GM19099 (cell line): ENCODE results near the gene VPS25.
A peak's percentile ranks its signal among the peaks of the same experiment; 100 is the strongest.

Source experiments
- POLR2A ChIP-seq: IDR thresholded peaks from 3 replicates; pipeline ENCODE4 v1.6.1; 2011; ENCODE audit warnings: low read depth; ENCODE audit not compliant: insufficient read length; ENCODE audit errors: extremely low read depth

VPS25 gene

DNA sequence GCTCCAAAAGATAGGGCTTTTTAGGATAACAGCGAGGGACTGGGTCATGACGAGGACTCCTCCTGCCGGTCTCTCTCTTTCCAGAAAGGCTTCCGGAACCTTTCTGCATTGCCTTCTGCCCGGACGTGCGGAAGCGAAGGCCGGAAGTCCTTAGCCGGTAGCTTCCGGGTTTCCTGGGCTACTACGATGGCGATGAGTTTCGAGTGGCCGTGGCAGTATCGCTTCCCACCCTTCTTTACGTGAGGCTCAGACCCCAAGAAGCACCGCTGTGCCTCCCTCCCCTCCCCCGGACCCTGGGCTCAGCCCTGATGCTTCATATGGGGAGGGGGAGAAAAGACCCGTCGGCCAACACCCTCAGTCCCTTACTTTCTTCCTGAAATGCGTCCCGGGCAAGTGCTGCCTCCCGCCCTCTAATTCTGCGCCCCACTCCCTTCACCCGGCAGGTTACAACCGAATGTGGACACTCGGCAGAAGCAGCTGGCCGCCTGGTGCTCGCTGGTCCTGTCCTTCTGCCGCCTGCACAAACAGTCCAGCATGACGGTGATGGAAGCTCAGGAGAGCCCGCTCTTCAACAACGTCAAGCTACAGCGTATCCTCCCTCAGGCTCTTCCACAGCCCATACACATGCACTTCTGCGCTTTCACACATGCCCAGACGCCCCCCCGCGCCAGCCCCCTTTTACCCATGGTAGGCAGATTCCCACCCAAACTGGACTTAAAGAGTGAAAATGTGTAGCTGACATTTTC is at the start of gene VPS25:
TSS of gene VPS25 (plus strand) at position 160 of the 746 bp plus-strand sequence. CDS start at position 187, 27 bp downstream.
- peak; percentile 97 for TF ChIP-seq POLR2A

DNA sequence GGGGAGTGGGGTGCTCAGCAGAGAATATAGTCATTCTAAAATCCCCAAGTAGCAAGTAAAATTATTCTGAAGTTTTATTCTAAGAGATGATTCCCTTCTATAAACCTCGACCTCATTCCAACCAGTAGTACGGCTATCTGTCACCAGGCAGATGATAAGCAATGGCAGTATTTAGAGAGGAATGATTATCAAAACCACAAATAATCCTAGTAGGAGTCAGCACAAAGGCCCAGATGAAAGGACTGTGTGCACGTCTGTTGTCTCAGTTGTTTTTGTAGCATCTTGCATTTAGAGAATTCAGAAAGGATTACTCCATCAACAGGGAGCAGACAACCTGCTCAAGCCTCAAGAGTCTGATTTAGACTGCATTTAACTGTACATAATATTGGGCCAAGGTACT is 49.6 kb upstream of the VPS25 start:
- no peak for TF ChIP-seq POLR2A

DNA sequence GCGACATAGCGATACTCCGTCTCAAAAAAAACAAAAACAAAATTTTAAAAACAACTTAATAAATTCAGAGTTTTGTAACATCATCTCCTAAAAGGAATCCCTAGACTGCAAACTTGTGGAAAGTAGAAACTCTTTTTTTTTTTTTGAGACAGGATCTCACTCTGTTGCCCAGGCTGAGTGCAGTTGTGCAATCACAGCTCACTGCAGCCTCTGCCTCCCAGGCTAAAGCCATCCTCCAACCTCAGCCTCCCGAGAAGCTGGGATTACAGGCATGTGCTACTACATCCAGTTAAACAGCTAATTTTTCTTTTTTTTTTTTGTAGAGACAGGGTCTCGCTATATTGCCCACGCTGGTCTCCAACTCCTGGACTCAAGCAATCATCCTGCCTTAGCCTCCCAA is 48.1 kb upstream of the VPS25 start:
- no peak for TF ChIP-seq POLR2A

DNA sequence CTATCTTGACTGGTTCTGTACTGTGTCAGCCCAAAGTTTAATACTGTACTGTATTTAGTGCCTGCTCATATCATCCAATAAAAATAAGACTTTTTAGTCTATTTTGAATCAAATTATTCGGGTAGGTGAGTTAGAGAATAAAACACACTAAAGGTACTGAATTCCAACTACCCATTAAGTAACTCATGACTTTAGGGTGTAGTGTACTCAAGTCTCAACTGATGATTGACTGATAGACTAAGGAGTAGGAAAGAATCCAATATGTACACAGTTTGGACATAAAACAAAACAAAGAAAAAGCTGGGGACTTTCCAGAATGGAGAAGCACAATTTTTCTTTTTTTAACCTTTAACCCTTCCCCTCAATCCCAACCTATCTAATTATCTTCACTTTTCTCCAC is 32.5 kb upstream of the VPS25 start:
- no peak for TF ChIP-seq POLR2A

DNA sequence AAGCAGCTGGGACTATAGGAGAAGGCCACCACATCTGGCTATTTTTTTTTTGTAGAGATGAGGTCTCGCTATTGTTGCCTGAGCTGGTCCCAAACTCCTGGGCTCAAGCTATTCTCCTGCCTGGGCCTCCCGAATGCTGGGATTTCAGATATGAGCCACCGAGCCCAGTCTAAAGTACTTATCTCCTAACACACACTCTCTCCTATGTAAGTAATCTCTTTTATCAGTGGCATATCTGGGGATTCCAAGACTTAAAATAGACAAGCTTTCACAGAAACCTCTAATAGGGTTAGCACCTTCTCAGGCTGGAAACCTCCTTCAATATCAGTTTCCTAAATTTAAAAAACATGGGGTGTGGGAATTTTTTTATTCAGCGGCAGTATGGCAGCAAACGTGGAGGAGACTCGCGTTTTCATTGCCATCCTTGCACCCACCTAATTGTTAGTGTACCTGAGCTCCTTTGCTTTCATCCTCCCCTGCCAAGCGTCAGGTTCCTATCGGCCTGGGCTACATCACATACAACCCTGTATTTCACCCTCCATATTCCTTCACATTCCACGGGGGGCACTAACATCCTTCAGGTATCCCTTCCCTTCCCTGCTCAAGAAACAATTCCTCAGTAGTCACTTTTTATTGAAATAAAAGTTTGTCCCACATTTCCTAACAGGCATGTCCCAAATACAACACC is 29.5 kb upstream of the VPS25 start:
- no peak for TF ChIP-seq POLR2A

DNA sequence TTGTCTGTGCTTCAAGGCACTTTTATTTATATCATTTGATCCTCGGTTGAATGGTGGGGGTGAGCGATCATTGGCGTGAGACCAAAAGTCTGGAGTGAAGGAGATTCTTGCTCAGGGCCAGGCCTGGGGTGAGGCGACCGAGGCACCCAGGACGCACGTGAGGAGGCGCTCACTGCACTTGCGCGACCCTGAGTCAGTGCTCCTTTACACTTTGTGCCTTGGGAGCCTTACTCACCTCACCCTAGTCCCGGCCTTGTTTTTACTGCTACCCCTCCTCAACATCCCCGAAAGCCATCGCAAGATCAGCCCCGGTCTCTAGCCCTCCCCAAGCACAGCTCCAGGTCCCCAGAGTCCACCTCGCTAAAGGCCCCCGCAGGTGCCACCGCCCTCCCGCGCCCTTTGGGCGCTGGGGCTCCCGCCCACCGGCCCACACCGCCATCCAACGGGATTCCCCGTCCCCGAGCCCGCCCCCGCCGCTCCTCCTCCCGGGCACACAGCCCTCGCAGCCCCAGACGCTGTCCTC is 28.9 kb upstream of the VPS25 start:
- no peak for TF ChIP-seq POLR2A

DNA sequence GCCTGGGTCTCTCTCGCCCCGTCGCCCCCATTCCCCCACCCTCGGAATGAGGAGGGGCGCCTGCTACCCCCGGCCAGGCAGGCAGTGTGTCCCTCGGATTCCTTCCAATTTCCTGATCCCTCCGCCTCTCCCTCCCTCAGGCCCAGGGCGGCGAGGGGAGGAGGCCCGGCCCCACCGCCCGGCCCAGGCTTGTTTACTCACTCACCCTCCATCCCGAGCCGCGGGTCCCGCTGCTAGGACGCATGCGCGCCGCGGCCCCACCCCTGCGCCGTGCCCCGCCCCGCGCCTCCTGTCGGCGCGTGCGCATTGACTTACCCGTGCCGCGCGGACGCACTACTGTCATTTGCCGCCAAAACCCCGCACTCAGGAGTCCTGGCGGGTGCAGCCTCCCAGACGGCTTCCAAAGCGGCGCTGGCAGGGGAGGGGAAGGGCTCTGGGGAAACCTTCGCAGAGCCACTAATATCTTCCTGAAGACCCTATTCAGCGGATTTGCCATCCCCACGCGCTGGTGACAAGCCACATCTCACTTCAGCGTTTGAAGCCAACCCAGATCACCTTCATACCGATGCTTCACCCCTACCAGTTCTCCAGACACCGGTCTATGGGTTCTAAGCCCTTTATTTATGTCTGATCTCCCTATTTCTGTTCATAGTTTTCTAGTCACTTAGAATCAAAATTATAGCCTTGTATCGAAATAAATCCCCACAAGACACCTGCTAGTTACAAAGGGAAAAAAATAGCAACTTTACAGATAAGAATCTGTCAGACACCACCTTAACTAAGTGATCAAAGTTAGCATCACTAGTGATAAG is 28.2 kb upstream of the VPS25 start, which contains the start of gene EZH1:
TSS of gene EZH1 (minus strand) at position 235 of the 812 bp plus-strand sequence. CDS start 16,099 bp downstream, outside the sequence.
- TF ChIP-seq POLR2A, result peak; percentile 72

DNA sequence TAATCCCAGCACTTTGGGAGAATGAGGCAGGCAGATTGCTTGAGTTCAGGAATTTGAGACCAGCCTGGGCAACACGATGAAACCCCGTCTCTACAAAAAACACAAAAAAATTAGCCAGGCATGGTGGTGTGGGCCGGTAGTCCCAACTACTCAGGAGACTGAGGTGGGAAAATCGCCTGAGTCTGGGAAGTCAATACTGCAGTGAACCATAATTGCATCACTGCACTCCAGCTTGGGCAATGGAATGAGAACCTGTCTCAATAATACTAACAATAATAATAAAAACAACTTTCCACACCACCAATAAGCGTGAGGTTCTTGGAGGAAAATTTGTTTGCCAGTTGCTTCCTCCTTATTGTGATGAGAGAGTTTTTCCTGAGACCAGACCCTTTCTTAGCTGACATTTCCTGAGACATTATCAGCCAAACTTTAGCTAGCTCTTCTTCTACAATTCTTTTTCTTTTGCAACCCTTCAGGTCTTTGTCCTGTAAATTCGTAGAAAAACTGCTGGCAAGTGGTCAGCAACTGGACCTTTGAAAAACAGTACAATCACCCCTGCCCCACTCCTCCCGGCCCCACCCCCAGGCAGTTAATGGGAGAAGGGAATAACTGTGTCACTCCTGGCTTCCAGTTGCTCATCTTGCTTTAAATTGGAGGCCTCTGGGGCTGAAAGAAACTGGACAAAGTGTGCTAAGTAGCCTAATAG is 24.9 kb upstream of the VPS25 start:
- no peak for TF ChIP-seq POLR2A

DNA sequence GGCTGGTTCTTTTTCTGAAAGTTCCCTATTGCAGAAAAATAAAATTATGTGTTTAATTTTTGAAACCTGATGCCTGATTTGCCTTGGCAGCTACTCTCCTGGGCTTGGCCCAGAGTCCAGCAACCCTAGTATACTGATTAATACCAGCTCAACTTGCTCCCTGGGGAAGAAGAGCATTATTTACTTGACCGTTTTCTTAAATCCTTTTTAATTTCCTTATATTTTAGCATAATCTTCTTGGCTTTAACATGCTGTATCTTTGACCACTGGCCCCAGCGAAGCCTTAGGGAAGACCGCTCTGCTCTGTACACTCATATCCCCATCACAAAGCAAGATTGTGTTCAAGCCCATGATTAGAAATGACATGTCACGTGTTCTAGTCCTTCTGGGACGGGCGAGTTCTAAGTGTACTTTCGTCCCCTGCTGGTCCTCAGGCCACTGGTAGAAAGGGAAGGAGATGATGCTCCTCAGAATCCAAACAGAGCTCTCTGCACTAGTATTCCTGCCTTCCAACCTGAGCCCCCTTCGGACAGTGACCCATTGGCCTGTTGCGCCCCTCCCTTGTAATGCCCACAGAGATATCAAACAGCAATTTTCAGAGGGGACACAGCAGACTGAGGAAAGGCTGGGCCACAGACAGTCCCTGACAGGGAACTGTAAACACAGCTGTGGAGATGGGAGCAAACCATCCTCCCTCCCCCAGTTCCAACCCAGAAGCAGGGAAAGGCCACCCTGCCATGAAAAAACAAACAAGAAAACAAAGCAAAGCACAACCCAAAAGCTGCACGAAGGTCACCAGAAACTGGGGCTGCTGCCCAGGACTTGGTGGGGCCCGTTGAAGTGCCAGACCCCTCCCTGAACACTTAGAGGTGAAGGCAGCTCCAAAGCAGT is 24.1 kb upstream of the VPS25 start:
- no peak for TF ChIP-seq POLR2A

DNA sequence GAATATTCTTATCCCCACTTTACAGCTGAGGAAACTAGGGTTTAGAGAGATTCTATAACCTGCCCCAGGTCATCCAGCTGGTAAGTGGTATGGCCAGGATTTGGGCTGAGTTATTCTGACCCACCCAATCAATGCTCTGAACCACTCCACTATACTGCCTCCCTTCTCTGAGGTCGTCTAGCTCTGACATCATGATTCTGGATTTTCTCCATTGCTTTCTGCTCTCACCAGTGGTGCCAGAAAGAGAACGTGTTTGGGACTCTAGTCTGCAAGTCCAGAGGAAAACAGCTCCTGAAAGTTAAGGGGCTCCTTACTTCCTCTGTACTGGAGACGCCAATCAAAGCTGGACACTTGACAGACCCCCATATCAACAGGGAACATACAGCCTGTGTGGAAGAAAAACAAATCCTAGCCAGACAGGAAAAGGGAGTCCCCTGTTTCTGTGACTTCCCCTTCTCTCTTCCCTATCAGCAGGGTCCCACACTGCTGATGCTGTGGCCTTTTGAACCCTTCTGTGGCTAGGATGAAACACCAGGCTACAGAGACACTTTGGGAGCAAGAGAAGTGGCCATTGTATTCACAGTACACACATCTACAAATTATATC is 22.4 kb upstream of the VPS25 start:
- no peak for TF ChIP-seq POLR2A

DNA sequence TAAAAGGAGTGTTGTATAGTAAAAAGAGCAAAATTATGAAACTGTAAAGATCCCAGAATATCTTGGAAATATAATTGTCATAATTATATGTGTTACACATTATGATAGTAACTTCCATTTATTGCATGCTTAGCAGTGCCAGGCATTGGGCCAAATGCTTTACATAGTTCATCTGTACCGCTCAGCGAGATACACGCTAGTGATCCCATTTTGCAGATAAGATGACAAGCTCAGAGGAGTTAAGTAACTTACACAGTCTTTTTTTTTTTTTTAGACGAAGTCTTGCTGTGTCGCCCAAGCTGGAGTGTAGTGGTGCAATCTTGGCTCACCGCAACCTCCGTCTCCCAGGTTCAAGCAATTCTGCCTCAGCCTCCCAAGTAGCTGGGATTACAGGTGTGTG is 21.6 kb upstream of the VPS25 start:
- TF ChIP-seq POLR2A, result no peak

DNA sequence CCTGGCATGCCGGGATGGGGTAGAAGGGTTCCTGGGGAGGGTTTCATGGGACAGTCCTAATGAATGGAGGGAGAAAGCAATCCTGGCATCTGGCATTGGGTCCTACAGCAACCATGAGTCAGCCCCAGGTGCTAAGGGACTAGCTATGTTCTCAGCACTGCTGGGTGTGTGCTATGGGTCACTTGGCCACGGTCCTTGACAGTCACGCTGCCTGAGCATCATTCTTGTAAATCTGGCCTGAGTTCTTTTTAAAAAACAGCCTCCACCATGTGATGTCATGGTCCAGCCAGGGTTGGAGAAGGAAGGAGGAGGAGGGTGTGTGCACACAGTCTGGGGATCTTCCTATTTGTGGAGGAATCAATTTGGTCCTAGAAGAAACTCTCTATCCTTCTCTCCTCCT is 18.5 kb upstream of the VPS25 start:
- no peak for TF ChIP-seq POLR2A

DNA sequence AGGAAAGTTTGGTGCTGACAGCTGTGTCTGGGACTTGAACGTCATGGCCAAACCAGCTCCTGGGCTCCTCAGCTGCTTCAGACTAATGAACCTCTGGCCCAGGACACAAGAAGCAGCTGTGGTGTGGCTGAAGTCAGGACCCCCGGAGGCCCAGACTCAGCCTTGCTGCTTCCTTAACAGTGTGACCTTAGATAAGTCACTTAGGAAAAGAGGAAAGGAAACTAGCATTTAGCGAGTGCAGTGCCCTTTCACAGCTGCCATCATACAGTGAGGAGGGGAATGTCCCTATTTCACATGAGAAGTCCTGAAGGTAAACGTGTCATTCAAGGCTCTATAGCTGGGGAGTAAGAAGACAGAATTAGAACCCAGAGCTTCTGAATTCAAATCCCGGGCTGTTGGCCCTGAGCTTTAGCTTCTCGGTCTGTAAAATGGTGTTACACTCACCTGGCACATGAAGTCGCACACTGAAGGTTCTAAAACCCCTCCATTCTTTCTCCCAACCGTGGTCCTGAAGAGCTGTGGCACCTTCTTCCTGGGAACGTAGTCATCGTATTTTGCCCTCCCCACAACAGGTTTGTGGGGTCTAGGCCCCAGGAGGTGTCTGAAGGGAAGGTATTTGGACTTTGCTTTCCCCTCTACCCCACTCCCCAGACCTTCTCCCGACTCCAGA is 13.1 kb upstream of the VPS25 start:
- TF ChIP-seq POLR2A, result no peak
